ENCODE measurements around the gene MKKS. TPM values are rescaled to one million over a fixed set of nuclear protein-coding genes. Genes with fewer than 3 reads are reported as not detected.

Gene MKKS
- polyA plus RNA-seq, 2 of the 4 experiments (the other 2 are of a cell fraction): 24.3 to 85.2 TPM

DNA sequence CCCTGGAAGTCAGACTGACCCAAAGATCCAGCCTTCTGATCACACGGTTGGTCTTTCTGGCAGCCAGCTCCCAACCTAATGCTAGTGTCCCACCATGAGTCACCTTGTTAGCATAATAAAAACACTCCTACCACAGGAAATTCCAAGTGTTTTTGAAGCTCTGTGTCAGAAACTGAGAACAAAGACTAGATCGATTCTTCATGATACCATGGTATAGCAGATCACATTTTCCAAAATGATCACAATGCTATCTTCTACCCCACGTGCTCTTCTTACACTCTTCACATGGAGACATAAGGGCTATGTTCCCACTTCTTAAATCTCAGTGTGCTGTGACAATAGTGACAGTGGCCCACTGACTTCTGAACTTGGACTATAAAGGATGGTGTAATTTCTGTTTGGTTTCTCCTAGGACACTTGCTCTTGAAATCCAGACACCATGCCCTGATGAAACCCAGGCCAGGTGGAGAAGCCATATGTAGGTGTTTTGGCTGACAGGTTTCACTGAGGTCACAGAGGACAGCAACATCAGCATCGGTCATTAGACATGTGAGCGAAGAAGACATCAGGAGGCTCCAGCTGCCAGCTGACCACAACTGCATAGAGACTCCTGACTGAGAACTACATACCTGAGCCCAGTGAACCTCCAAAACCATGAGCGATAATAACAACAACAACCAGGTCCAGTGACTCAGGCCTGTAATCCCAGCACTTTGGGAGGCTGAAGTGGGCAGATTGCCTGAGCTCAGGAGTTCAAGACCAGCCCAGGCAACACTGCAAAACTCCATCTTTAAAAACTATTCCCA is 57.5 kb downstream of the MKKS start:
- CTCF ChIA-PET: interaction anchor here (0.9 to 2.1 kb wide), 7 partner anchors 9 to 83 kb away, joined by 3 to 7 read pairs (median 5); no protein-coding TSS in a partner anchor
- no peak for TF ChIP-seq HOXB13 (CRISPR knock-in tag; IDR thresholded peaks at IDR 0.05; ENCODE audit: low read depth)
- TF ChIP-seq EHF (CRISPR knock-in tag; IDR thresholded peaks at IDR 0.05): no peak
- TF ChIP-seq HMGXB4 (CRISPR knock-in tag; IDR thresholded peaks at IDR 0.05; ENCODE audit: borderline replicate concordance): no peak
- TF ChIP-seq CHD4 (IDR thresholded peaks at IDR 0.05; ENCODE audit: borderline replicate concordance): no peak
- no peak for TF ChIP-seq TFCP2L1 (CRISPR knock-in tag; IDR thresholded peaks at IDR 0.05)
- no peak for TF ChIP-seq RCOR1 (IDR thresholded peaks at IDR 0.05; ENCODE audit: low read depth, low read length)
- TF ChIP-seq ZSCAN20 (CRISPR knock-in tag; IDR thresholded peaks at IDR 0.05): no peak
- TF ChIP-seq MAFK (IDR thresholded peaks at IDR 0.05; ENCODE audit: partially characterized antibody): no peak
- TF ChIP-seq, protein P1, sequence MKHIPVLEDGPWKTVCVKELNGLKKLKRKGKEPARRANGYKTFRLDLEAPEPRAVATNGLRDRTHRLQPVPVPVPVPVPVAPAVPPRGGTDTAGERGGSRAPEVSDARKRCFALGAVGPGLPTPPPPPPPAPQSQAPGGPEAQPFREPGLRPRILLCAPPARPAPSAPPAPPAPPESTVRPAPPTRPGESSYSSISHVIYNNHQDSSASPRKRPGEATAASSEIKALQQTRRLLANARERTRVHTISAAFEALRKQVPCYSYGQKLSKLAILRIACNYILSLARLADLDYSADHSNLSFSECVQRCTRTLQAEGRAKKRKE (CRISPR knock-in tag; IDR thresholded peaks at IDR 0.05; ENCODE audit: low read depth): no peak
- TF ChIP-seq SREBF2 (IDR thresholded peaks at IDR 0.05): no peak
- no peak for TF ChIP-seq HEYL (CRISPR knock-in tag; IDR thresholded peaks at IDR 0.05)
- no peak for TF ChIP-seq PHF8 (IDR thresholded peaks at IDR 0.05; ENCODE audit: borderline replicate concordance, low read depth)
- TF ChIP-seq, protein P2, sequence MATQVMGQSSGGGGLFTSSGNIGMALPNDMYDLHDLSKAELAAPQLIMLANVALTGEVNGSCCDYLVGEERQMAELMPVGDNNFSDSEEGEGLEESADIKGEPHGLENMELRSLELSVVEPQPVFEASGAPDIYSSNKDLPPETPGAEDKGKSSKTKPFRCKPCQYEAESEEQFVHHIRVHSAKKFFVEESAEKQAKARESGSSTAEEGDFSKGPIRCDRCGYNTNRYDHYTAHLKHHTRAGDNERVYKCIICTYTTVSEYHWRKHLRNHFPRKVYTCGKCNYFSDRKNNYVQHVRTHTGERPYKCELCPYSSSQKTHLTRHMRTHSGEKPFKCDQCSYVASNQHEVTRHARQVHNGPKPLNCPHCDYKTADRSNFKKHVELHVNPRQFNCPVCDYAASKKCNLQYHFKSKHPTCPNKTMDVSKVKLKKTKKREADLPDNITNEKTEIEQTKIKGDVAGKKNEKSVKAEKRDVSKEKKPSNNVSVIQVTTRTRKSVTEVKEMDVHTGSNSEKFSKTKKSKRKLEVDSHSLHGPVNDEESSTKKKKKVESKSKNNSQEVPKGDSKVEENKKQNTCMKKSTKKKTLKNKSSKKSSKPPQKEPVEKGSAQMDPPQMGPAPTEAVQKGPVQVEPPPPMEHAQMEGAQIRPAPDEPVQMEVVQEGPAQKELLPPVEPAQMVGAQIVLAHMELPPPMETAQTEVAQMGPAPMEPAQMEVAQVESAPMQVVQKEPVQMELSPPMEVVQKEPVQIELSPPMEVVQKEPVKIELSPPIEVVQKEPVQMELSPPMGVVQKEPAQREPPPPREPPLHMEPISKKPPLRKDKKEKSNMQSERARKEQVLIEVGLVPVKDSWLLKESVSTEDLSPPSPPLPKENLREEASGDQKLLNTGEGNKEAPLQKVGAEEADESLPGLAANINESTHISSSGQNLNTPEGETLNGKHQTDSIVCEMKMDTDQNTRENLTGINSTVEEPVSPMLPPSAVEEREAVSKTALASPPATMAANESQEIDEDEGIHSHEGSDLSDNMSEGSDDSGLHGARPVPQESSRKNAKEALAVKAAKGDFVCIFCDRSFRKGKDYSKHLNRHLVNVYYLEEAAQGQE (IDR thresholded peaks at IDR 0.05): no peak
- peaks cover 8% of the 10 kb centered on the region for H3K4me1 ChIP-seq
- peak overlapping the region; percentile 17 to 59; a peak in 5 of 6 replicates for H3K27ac ChIP-seq
- H3K4me2 ChIP-seq: no peak overlapping the region
- peaks cover 39% of the 10 kb centered on the region for H3K9me3 ChIP-seq
- ATAC-seq: no peak
- no peak overlapping the region for H3K4me3 ChIP-seq
- FAIRE-seq: peak; percentile 72
- DNase-seq (ENCODE audit: low read depth in 1 of 2, low spot score in 1 of 2): no peak
- WGBS (ENCODE audit: missing lambda C conversion rate): 63% methylated on average over 6 of the region's 6 CpGs
- POLR2A ChIA-PET: no interaction called here

GRCh38 chr20:10375191-10375590 is 58.8 kb downstream of the MKKS start:
- H3K4me1 ChIP-seq: peaks cover 21% of the 10 kb centered on the region
- H3K9me3 ChIP-seq: peaks cover 39% of the 10 kb centered on the region
- FAIRE-seq (no peak), ATAC-seq (no peak), DNase-seq (ENCODE audit: low read depth in 1 of 2, low spot score in 1 of 2) (no peak)
- H3K4me3 ChIP-seq: no peak overlapping the region
- H3K4me2 ChIP-seq: no peak overlapping the region
- ChIA-PET POLR2A (no interaction called here), CTCF (interaction anchor here (0.7 to 1.5 kb wide), 2 partner anchors 52 to 385 kb away, joined by 3 to 5 read pairs; no protein-coding TSS in a partner anchor)
- TF ChIP-seq RARB (CRISPR knock-in tag; IDR thresholded peaks at IDR 0.05): no peak
- no peak for TF ChIP-seq HOXA7 (CRISPR knock-in tag; IDR thresholded peaks at IDR 0.05)
- no peak for TF ChIP-seq SMC3 (IDR thresholded peaks at IDR 0.05)
- no peak for TF ChIP-seq EHF (CRISPR knock-in tag; IDR thresholded peaks at IDR 0.05)
- no peak for TF ChIP-seq CEBPB (IDR thresholded peaks at IDR 0.05)
- no peak for TF ChIP-seq CBX2 (IDR thresholded peaks at IDR 0.05; ENCODE audit: borderline replicate concordance, low read depth)
- no peak for TF ChIP-seq NFE2L2 (conservative IDR thresholded peaks at IDR 0.05; ENCODE audit: low read length)
- no peak for TF ChIP-seq ZSCAN20 (CRISPR knock-in tag; IDR thresholded peaks at IDR 0.05)
- TF ChIP-seq CTCF (IDR thresholded peaks at IDR 0.05): no peak
- no peak for TF ChIP-seq HEYL (CRISPR knock-in tag; IDR thresholded peaks at IDR 0.05)
- TF ChIP-seq FOXS1 (CRISPR knock-in tag; IDR thresholded peaks at IDR 0.05): no peak
- WGBS (ENCODE audit: missing lambda C conversion rate): 69% methylated on average over 2 of the region's 2 CpGs
- H3K27ac ChIP-seq: peak overlapping the region; percentile 25 to 59; a peak in 5 of 6 replicates
